Retinal pigment epithelial cell (primary cell): ENCODE measurements around the gene PCARE.
"Not testable (repeated sequence)": the region's sequence is repeated elsewhere in the genome, so short reads cannot be mapped to it uniquely, and the experiment has no call there.

Experiments used
- DNase-seq: peaks from one replicate; pipeline ENCODE4 v3.0.0-alpha.2; 2010; ENCODE audit warnings: low read depth
- H3K4me3 ChIP-seq: 2 replicates; pipeline ENCODE4 v1.5.1; 2011; ENCODE audit warnings: mild to moderate bottlenecking, low read length, control low read depth, moderate library complexity
- TF ChIP-seq, protein P1 (sequence below): conservative IDR thresholded peaks from 2 replicates; pipeline ENCODE4 v1.5.1; 2011; ENCODE audit warnings: low read depth, low read length, control low read depth, inconsistent platforms

Gene PCARE

DNA sequence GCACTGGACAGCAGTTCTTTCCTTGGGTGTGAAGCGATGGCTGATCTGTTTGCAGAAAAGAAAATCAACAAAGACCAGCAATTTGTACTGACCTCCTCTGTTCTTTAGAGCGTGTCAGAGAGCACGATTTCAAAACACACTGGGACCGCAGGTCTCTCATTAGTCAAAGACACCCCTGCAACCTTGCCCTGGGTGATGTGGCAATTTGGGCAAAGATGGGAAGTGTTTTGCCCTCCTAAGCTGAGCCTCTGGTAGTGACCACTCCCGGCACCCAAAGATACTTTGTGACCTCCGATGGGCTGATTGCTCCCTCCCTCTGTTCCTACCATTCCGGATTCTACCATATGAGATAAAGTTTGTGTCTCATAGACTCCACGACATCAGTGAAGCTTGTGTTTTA, 22.6 kb upstream of the PCARE start:
- no peak overlapping the region for H3K4me3 ChIP-seq
- TF ChIP-seq, protein P1, sequence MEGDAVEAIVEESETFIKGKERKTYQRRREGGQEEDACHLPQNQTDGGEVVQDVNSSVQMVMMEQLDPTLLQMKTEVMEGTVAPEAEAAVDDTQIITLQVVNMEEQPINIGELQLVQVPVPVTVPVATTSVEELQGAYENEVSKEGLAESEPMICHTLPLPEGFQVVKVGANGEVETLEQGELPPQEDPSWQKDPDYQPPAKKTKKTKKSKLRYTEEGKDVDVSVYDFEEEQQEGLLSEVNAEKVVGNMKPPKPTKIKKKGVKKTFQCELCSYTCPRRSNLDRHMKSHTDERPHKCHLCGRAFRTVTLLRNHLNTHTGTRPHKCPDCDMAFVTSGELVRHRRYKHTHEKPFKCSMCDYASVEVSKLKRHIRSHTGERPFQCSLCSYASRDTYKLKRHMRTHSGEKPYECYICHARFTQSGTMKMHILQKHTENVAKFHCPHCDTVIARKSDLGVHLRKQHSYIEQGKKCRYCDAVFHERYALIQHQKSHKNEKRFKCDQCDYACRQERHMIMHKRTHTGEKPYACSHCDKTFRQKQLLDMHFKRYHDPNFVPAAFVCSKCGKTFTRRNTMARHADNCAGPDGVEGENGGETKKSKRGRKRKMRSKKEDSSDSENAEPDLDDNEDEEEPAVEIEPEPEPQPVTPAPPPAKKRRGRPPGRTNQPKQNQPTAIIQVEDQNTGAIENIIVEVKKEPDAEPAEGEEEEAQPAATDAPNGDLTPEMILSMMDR, result no peak
- DNase-seq, result no peak

DNA sequence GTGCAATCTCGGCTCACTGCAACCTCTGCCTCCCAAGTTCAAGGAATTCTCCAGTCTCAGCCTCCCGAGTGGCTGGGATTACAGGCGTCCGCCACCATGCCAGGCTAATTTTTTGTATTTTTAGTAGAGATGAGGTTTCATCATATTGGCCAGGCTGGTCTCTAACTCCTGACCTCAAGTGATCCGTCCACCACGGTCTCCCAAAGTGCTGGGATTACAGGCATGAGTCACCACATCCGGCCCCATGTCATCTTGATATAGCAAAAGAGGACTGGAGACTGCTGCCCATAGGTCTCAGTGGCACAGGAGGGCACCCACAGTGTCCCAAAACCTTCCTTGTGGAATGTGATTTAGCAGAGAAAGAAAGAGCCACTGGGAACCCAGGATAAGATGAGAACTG, 16.0 kb upstream of the PCARE start:
- not testable (repeated sequence) for DNase-seq, H3K4me3 ChIP-seq

DNA sequence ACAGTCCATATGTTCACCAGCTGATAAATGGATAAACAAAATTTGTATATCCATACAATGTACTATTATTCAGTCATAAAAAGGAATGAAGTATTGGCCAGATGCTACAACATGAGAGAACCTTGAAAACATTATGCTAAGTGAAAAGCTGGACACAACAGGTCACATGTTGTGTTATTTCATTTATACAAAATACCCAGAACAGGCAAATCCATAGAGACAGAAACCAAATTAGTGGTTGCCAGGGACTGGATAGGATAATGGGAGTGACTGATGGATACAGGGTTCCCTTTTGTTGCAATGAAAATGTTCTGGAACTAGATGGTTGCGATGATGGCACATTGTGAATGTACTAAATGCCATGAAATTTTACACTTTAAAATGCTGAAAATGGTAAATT, 10.2 kb upstream of the PCARE start:
- DNase-seq, result no peak

DNA sequence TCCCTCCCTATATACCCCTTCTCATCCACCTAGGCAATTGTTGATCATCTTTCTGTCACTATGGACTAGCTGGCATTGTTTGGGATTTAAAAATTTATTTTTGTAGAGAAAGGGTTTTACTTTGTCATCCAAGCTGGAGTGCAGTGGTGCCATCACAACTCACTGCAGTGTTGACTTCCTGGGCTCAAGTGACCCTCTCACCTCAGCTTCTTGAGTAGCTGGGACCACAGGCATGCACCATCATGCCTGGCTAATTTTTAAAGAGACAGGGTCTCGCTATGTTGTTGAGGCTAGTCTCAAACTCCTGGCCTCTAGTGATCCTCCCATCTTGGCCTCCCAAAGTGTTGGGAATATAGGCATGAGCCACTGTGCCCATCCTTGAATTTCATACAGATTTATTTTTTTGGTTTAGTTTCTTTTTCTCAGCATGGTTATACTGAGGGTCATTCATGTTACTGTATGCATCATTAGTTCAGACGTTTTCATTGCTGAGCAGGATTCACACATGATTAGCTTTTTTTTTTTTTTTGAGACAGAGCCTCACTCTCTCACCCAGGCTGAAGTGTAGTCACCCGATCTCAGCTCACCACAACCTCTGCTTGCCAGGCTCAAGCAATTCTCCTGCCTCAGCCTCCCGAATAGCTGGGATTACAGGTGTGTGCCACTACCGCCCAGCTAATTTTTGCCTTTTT, 8.6 kb upstream of the PCARE start:
- H3K4me3 ChIP-seq, result no peak overlapping the region
- TF ChIP-seq, protein P1, result no peak
- DNase-seq, result no peak

More for the DNA sequence above, 10.2 kb upstream of the PCARE start:
- no peak overlapping the region for H3K4me3 ChIP-seq
- TF ChIP-seq, protein P1, result no peak

DNA sequence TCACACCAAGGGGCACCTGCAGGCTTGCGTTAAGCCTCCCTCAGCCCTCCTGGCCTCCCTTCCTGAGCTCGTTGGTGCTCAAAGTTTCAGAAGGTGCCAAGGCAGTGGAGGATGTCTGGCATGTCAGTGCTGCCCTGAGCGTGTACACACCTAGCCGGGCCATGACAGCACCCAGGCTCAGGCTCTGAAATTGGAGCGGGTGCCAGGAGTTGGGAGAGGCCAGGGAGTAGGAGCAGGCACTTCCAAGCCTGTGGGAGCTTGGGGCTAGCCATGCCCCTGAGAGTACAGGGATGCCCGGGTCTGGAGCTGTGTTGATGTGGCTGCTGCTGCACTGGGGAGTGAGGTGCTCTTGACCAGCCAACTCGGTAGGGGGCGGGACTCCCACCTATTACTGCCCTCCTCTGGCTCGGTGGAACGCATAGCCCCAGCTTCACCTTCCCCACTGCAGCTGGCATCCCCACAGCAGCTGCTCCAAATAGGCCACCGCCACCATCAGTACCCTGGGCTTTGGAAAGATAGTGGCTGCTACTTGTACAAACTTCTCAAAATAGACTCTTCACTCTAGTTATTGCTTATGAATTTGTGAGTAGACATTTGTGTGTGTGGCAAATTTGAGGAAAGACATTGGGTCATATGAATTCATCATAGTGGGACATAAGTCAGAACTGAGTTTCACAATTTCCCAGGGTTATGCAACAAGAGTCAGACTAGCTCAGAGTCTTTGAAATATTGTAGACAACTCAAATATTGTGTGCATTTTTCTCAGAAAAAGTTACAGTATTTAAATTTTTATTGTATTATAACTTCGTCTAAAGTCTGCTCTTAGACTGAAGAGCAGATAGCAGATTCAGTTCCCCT, 6.8 kb upstream of the PCARE start:
- no peak for DNase-seq
- TF ChIP-seq, protein P1, result no peak
- H3K4me3 ChIP-seq, result no peak overlapping the region

- no peak overlapping the region for H3K4me3 ChIP-seq
- TF ChIP-seq, protein P1, result no peak
- DNase-seq, result no peak
Observed at GRCh38 chr2:29079887-29080286, 5.6 kb upstream of the PCARE start.

- TF ChIP-seq, protein P1, result no peak
- DNase-seq, result no peak
- no peak overlapping the region for H3K4me3 ChIP-seq
Observed at GRCh38 chr2:29075894-29076705, 1.8 kb upstream of the PCARE start.
